Measurements from ENCODE around the gene RTTN. TPM values are rescaled to one million over a fixed set of nuclear protein-coding genes. Genes with fewer than 3 reads are reported as not detected.

RTTN gene
- polyA plus RNA-seq, 3 donors: 0.22 to 2.7 (median 0.25) TPM

GRCh38 chr18:70047931-70048603, 157.4 kb downstream of the RTTN start:
- no peak for DNase-seq
- Histone ChIP-seq H2AFZ (ENCODE audit: insufficient read depth, low read depth, low read length, poor library complexity, severe bottlenecking) (no peak overlapping the region), H3K4me3 (replicated peaks in 1 of 3; ENCODE audit: low read depth in 2 of 3, low read length in 3 of 3) (no peak overlapping the region), H3K36me3 (replicated peaks in 1 of 2; ENCODE audit: control insufficient read depth in 1 of 2, insufficient read depth in 2 of 2, low read length in 2 of 2) (peaks cover 0 to 14% of the 10 kb centered on the region in 2 donors), H3K27me3 (ENCODE audit: control insufficient read depth in 2 of 2, insufficient read depth in 2 of 2, low read length in 2 of 2) (no peaks in the 10 kb centered on the region), H3K9me3 (replicated peaks in 1 of 2; ENCODE audit: control insufficient read depth in 1 of 2, insufficient read depth in 1 of 2, low read length in 2 of 2) (no peaks in the 10 kb centered on the region), H4K20me1 (ENCODE audit: insufficient read depth, low read length) (no peaks in the 10 kb centered on the region), H3K79me2 (ENCODE audit: insufficient read depth, low read length) (no peaks in the 10 kb centered on the region), H3K4me2 (replicated peaks; ENCODE audit: extremely low read depth, low read length, poor library complexity, severe bottlenecking) (no peak overlapping the region), H3K27ac (ENCODE audit: low read depth in 1 of 2, low read length in 2 of 2) (no peak overlapping the region), H3K4me1 (ENCODE audit: control insufficient read depth in 1 of 2, insufficient read depth in 2 of 2, low read length in 2 of 2) (no peaks in the 10 kb centered on the region), H3K9ac (ENCODE audit: insufficient read depth, low read length, poor library complexity, severe bottlenecking) (no peak overlapping the region)
- Mint-ChIP-seq H3K9me3 (peaks cover 0 to 1% (median 0%) of the 10 kb centered on the region in 7 donors), H3K4me3 (no peak overlapping the region), H3K27ac (peak overlapping the region in 1 of 7 donors; percentile 10), H3K36me3 (peaks cover 32 to 34% of the 10 kb centered on the region in 2 donors), H3K27me3 (ENCODE audit: low read depth in 3 of 3) (no peaks in the 10 kb centered on the region), H3K4me1 (no peaks in the 10 kb centered on the region)
- 100% methylated on average over 2 of the region's 4 CpGs for WGBS (ENCODE audit: insufficient coverage)
- TF ChIP-seq CTCF (IDR thresholded peaks at IDR 0.05): no peak
- intact Hi-C loops (cut with micrococcal nuclease): no loop called here

- no peak overlapping the region for H2AFZ ChIP-seq (ENCODE audit: insufficient read depth, low read depth, low read length, poor library complexity, severe bottlenecking)
These were observed 158.7 kb downstream of the RTTN start for GRCh38 chr18:70046796-70047195.

More at GRCh38 chr18:70046796-70047195, 158.7 kb downstream of the RTTN start:
- Mint-ChIP-seq H3K4me3 (no peak overlapping the region), H3K27ac (peak overlapping the region in 2 of 7 donors; percentile 45 to 64), H3K27me3 (ENCODE audit: low read depth in 3 of 3) (no peaks in the 10 kb centered on the region), H3K9me3 (peaks cover 0 to 6% (median 0%) of the 10 kb centered on the region in 7 donors), H3K36me3 (peaks cover 37 to 38% of the 10 kb centered on the region in 2 donors), H3K4me1 (no peaks in the 10 kb centered on the region)
- no peaks in the 10 kb centered on the region for H3K9me3 ChIP-seq (replicated peaks in 1 of 2; ENCODE audit: control insufficient read depth in 1 of 2, insufficient read depth in 1 of 2, low read length in 2 of 2)
- DNase-seq: no peak
- intact Hi-C loops (cut with micrococcal nuclease): no loop called here
- no peaks in the 10 kb centered on the region for H3K27me3 ChIP-seq (ENCODE audit: control insufficient read depth in 2 of 2, insufficient read depth in 2 of 2, low read length in 2 of 2)
- H3K4me2 ChIP-seq (replicated peaks; ENCODE audit: extremely low read depth, low read length, poor library complexity, severe bottlenecking): no peak overlapping the region
- no peak overlapping the region for H3K4me3 ChIP-seq (replicated peaks in 1 of 3; ENCODE audit: low read depth in 2 of 3, low read length in 3 of 3)
- H3K9ac ChIP-seq (ENCODE audit: insufficient read depth, low read length, poor library complexity, severe bottlenecking): no peak overlapping the region
- no CpG with 5 or more reads among the region's 1 CpG for WGBS (ENCODE audit: insufficient coverage)
- peaks cover 0 to 12% of the 10 kb centered on the region in 2 donors for H3K36me3 ChIP-seq (replicated peaks in 1 of 2; ENCODE audit: control insufficient read depth in 1 of 2, insufficient read depth in 2 of 2, low read length in 2 of 2)
- TF ChIP-seq CTCF (IDR thresholded peaks at IDR 0.05): no peak
- no peaks in the 10 kb centered on the region for H4K20me1 ChIP-seq (ENCODE audit: insufficient read depth, low read length)
- H3K79me2 ChIP-seq (ENCODE audit: insufficient read depth, low read length): no peaks in the 10 kb centered on the region
- no peak overlapping the region for H3K27ac ChIP-seq (ENCODE audit: low read depth in 1 of 2, low read length in 2 of 2)
- H3K4me1 ChIP-seq (ENCODE audit: control insufficient read depth in 1 of 2, insufficient read depth in 2 of 2, low read length in 2 of 2): no peaks in the 10 kb centered on the region

All from CD14-positive monocyte (primary cell).